ENCODE data around the gene TYROBP. TPM values are rescaled to one million over a fixed set of nuclear protein-coding genes. Genes with fewer than 3 reads are reported as not detected.

The TYROBP gene
- total RNA-seq, 2 donors from 2014 or later = 30.6 to 60.7 TPM

DNA sequence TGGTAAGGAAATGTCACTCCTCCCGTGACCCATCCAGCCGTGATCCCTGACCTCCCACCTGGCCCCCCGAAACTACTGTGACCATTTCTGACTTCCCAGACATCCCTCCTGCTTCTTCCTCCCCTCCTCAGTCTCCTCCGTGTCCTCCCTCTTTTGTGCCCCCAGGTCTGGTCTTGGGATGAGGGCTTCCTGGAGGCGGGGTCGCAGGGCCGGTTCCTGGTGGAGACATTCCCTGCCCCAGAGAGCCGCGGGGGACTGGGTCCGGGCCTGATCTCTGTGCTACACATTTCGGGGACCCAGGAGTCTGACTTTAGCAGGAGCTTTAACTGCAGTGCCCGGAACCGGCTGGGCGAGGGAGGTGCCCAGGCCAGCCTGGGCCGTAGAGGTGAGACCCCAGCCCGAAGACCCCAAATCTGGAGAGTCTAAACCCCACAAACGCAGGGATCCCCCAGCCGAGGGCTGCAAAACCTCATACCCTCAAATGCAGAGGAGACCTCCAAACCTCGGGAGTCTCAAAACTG, 46.4 kb downstream of the TYROBP start:
- H3K4me1 ChIP-seq (replicated peaks) = no peaks in the 10 kb centered on the region
- H3K36me3 ChIP-seq = no peaks in the 10 kb centered on the region
- no peak overlapping the region for H3K4me3 ChIP-seq
- DNase-seq (ENCODE audit: low spot score) = no peak
- 50% methylated on average over 17 of the region's 19 CpGs for WGBS
- peaks cover 7% of the 10 kb centered on the region for H3K27me3 ChIP-seq (replicated peaks; ENCODE audit: insufficient read depth)
- H3K27ac ChIP-seq = no peak overlapping the region
- intact Hi-C loops (cut with DNase I) = no loop called here
- TF ChIP-seq POLR2A (IDR thresholded peaks at IDR 0.05) (no peak), POLR2AphosphoS5 (IDR thresholded peaks at IDR 0.05) (no peak), CTCF (IDR thresholded peaks at IDR 0.05) (no peak)
- no peaks in the 10 kb centered on the region for H3K9me3 ChIP-seq

DNA sequence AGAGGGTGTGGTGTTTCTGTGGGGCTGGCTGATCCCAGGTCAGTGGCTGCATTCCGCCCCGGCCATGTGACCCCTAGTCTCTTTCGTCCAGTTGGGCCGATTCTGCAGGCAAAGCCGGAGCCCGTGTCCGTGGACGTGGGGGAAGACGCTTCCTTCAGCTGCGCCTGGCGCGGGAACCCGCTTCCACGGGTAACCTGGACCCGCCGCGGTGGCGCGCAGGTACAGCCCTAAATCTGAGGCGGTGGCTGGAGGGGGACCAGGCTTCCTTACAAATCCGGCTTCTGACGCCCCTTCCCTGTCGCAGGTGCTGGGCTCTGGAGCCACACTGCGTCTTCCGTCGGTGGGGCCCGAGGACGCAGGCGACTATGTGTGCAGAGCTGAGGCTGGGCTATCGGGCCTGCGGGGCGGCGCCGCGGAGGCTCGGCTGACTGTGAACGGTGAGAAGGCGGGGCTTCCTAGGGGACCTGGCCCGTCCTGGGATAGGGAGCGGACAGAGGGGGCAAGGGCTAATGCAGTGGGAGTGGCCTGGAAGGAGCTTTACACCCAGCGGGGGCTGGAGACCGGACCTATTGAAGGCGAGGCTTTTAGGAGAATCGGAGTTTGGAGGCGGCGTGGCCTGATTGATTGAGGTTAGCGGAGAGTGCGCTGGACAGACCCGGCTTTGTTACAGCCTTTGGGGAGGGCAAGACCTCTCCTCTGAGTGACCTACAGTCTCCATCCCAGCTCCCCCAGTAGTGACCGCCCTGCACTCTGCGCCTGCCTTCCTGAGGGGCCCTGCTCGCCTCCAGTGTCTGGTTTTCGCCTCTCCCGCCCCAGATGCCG, 47.1 kb downstream of the TYROBP start:
- WGBS = 16% methylated on average over 55 of the region's 55 CpGs
- DNase-seq (ENCODE audit: low spot score) = no peak

DNA sequence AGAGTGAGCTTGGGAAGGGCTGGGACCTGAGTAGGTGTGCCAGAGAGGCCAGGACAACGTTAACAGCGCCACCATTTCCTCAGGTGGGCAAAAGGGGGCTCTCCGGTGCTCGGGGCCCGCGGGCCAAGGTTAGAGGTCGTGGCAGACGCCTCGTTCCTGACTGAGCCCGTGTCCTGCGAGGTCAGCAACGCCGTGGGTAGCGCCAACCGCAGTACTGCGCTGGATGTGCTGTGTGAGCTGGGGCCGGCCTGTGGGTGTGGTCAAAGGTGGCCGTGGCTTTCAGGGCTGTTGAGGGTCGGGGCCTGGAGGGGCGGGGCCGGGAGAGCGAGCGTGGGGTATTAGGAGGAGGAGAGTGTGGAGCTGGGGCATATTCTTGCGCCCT, 47.7 kb downstream of the TYROBP start:
- intact Hi-C loops (cut with DNase I) = no loop called here
- H3K4me3 ChIP-seq = no peak overlapping the region
- H3K27me3 ChIP-seq (replicated peaks; ENCODE audit: insufficient read depth) = peaks cover 11% of the 10 kb centered on the region
- no peak overlapping the region for H3K27ac ChIP-seq
- H3K4me1 ChIP-seq (replicated peaks) = no peaks in the 10 kb centered on the region
- H3K36me3 ChIP-seq = no peaks in the 10 kb centered on the region
- no peaks in the 10 kb centered on the region for H3K9me3 ChIP-seq
- WGBS = 24% methylated on average over 24 of the region's 24 CpGs
- no peak for TF ChIP-seq POLR2AphosphoS5 (IDR thresholded peaks at IDR 0.05)
- no peak for TF ChIP-seq CTCF (IDR thresholded peaks at IDR 0.05)
- TF ChIP-seq POLR2A (IDR thresholded peaks at IDR 0.05) = no peak
- DNase-seq (ENCODE audit: low spot score) = no peak

More for the DNA sequence above, 47.1 kb downstream of the TYROBP start:
- no peaks in the 10 kb centered on the region for H3K36me3 ChIP-seq
- H3K27me3 ChIP-seq (replicated peaks; ENCODE audit: insufficient read depth) = peaks cover 10% of the 10 kb centered on the region
- no peaks in the 10 kb centered on the region for H3K4me1 ChIP-seq (replicated peaks)
- intact Hi-C loops (cut with DNase I) = no loop called here
- TF ChIP-seq POLR2AphosphoS5 (IDR thresholded peaks at IDR 0.05) = no peak
- no peak for TF ChIP-seq POLR2A (IDR thresholded peaks at IDR 0.05)
- TF ChIP-seq CTCF (IDR thresholded peaks at IDR 0.05) = no peak
- no peaks in the 10 kb centered on the region for H3K9me3 ChIP-seq
- no peak overlapping the region for H3K27ac ChIP-seq
- no peak overlapping the region for H3K4me3 ChIP-seq

GRCh38 chr19:35859414-35859813, 48.7 kb downstream of the TYROBP start:
- Histone ChIP-seq H3K27ac (no peak overlapping the region), H3K36me3 (no peaks in the 10 kb centered on the region), H3K27me3 (replicated peaks; ENCODE audit: insufficient read depth) (peaks cover 11% of the 10 kb centered on the region), H3K4me1 (replicated peaks) (no peaks in the 10 kb centered on the region), H3K4me3 (no peak overlapping the region), H3K9me3 (no peaks in the 10 kb centered on the region)
- intact Hi-C loops (cut with DNase I) = no loop called here
- TF ChIP-seq POLR2AphosphoS5 (IDR thresholded peaks at IDR 0.05) = no peak
- TF ChIP-seq POLR2A (IDR thresholded peaks at IDR 0.05) = no peak
- TF ChIP-seq CTCF (IDR thresholded peaks at IDR 0.05) = no peak
- 96% methylated on average over 4 of the region's 4 CpGs for WGBS
- DNase-seq (ENCODE audit: low spot score) = no peak

DNA sequence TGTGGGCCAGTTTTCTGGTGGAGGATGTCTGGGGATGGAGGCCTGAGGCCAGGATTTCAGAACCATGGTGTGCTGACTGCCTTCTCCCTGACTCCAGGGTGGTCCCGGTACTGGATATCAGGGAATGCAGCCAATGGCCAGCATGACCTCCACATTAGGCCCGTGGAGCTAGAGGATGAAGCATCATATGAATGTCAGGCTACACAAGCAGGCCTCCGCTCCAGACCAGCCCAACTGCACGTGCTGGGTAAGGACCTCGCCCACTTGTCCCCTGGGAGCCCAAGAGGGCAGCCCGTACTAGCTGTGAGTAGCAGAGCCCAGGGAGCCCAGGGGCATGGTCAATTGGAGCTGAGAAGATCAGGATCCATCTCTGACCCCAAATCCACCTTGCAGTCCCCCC, 49.8 kb downstream of the TYROBP start:
- intact Hi-C loops (cut with DNase I) = no loop called here
- no peak for DNase-seq (ENCODE audit: low spot score)
- 84% methylated on average over 6 of the region's 6 CpGs for WGBS
- Histone ChIP-seq H3K27me3 (replicated peaks; ENCODE audit: insufficient read depth) (peaks cover 11% of the 10 kb centered on the region), H3K4me1 (replicated peaks) (no peaks in the 10 kb centered on the region), H3K4me3 (no peak overlapping the region), H3K9me3 (no peaks in the 10 kb centered on the region), H3K36me3 (no peaks in the 10 kb centered on the region), H3K27ac (no peak overlapping the region)
- no peak for TF ChIP-seq POLR2A (IDR thresholded peaks at IDR 0.05)
- TF ChIP-seq CTCF (IDR thresholded peaks at IDR 0.05) = no peak
- no peak for TF ChIP-seq POLR2AphosphoS5 (IDR thresholded peaks at IDR 0.05)

Data from prostate gland (tissue), 2 donors.